Stimulated activated CD4-positive, alpha-beta T cell treated with anti-CD3 and anti-CD28 coated beads, Interleukin-4, amount 100 ng/mL, for 24 hours (primary cell): ENCODE data around the gene HTT-AS.

Source experiments
- DNase-seq: peaks from one replicate; pipeline ENCODE4 v3.0.0-alpha.2; 2020

The HTT-AS gene

DNA sequence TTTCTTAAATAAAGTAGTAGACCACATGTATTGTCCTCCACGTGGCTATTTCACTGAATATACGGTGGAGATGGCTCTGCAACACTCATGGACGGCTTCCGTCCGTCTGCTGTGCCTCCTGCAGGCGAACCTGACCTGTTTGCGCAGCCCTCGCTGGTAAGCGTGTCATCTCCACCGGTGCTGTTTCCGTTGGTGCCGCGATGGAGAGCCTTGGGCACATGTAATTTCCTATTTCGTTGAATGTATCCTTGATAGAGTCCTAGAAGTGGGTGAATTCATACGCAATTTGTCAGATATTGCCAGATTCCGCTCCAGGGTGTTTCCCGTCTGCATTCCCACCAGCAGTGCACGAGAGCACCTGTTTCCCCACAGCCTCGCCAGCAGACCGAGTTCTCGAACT, 48.5 kb downstream of the HTT-AS start:
- no peak for DNase-seq

DNA sequence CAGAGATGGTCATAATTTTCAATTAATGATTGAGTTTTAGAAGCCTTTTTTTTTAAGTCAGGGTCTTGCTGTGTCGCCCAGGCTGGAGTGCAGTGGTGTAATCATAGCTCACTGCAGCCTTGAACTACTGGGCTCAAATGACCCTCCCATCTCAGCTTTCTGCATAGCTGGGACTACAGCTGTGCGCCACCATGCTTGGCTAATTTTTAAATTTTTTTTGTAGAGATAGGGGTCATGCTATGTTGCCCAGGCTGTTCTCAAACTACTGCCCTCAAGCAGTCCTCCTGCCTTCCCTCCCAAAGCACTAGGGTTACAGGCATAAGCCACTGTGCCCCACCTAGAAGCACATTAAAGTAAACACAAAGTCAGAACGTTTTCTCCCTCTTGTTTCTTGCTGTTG, 51.7 kb downstream of the HTT-AS start:
- DNase-seq = no peak

- DNase-seq = no peak
Observed at GRCh38 chr4:3022112-3022511, 52.2 kb downstream of the HTT-AS start.

- no peak for DNase-seq
Observed at GRCh38 chr4:3021627-3022026, 52.7 kb downstream of the HTT-AS start.

DNA sequence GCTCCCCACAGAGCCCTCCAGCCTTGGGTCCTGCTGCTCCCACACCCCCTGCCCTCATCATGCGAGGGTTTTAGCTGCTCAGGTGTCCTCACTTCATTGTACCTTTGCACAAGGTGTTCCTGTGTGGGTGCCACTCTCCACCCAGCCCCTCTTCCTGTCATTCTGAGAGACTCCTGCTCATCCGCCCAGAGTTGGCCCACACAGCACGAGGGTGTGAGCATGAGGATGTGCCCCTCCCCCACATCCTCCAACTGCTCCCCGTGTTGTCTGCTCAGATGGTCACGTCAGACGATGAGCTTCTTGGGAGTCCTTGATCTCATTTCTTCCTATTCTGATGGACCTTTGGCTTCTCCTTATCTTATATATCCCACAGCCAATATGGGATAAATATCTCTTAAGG, 53.2 kb downstream of the HTT-AS start:
- DNase-seq = no peak

- no peak for DNase-seq
Observed at GRCh38 chr4:3019145-3019846, 55.0 kb downstream of the HTT-AS start.

GRCh38 chr4:3017504-3017903, 56.8 kb downstream of the HTT-AS start:
- DNase-seq = no peak

- no peak for DNase-seq
Observed at GRCh38 chr4:3016961-3017360, 57.4 kb downstream of the HTT-AS start.

GRCh38 chr4:3013839-3014350, 60.4 kb downstream of the HTT-AS start:
- DNase-seq = peak; percentile 18
